ENCODE data around the gene KIRREL3.

DNA sequence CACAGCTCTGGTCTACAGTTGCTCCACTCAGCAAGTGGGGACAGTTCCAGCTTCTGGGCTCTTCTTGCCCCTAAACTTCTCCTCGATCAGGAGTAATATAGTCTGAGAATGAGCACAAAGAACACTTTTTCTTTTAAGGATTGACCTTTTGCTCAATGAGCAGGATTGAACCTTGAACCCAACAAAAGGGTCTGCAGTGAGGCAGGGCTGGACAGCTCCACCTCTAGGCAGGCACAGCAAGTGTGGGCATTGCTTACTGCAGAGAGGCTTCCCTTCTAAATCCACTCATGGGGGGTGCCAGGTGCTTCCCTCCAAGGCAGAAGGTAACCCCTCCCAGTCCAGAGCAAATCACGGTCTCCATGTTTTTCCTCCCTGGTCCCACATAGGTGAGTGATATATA is 365.6 kb downstream of the KIRREL3 start:
- TF ChIP-seq POLR2A (IDR thresholded peaks at IDR 0.05) (no peak), CTCF (IDR thresholded peaks at IDR 0.05) (no peak), POLR2AphosphoS5 (IDR thresholded peaks at IDR 0.05) (no peak)
